ENCODE data around the gene HACD2.

Gene HACD2

GRCh38 chr3:123584988-123585937, at the start of gene HACD2:
Gene HACD2, minus strand, starts transcription at chr3:123585053. Its CDS starts 26 bp downstream, at chr3:123585027.
- Histone ChIP-seq H3K36me3 (ENCODE audit: control insufficient read depth, insufficient read depth, low read length) (no peaks in the 10 kb centered on the region), H3K9ac (ENCODE audit: low read length) (peak within 1 kb of the TSS; percentile 87)

GRCh38 chr3:123634149-123635051, 49.5 kb upstream of the HACD2 start:
- Histone ChIP-seq H3K27ac (ENCODE audit: low read depth, low read length) (no peak overlapping the region), H3K4me1 (ENCODE audit: control insufficient read depth, insufficient read depth, low read length) (peaks cover 46% of the 10 kb centered on the region), H3K36me3 (ENCODE audit: control insufficient read depth, insufficient read depth, low read length) (no peaks in the 10 kb centered on the region), H3K9ac (ENCODE audit: low read length) (no peak overlapping the region), H3K27me3 (ENCODE audit: control insufficient read depth, insufficient read depth, low read length) (no peaks in the 10 kb centered on the region), H3K4me3 (ENCODE audit: low read depth, low read length) (no peak overlapping the region), H3K9me3 (ENCODE audit: control insufficient read depth, insufficient read depth, low read depth, low read length) (no peaks in the 10 kb centered on the region)

More at GRCh38 chr3:123584988-123585937, at the start of gene HACD2:
- Histone ChIP-seq H3K27me3 (ENCODE audit: control insufficient read depth, insufficient read depth, low read length) (no peaks in the 10 kb centered on the region), H3K9me3 (ENCODE audit: control insufficient read depth, insufficient read depth, low read depth, low read length) (peaks cover 28% of the 10 kb centered on the region), H3K4me1 (ENCODE audit: control insufficient read depth, insufficient read depth, low read length) (no peaks in the 10 kb centered on the region; the same call in none of the 2 replicates), H3K4me3 (ENCODE audit: low read depth, low read length) (peak within 1 kb of the TSS; percentile 75), H3K27ac (ENCODE audit: low read depth, low read length) (peak within 1 kb of the TSS; percentile 92)

GRCh38 chr3:123633530-123633929, 48.7 kb upstream of the HACD2 start:
- H3K9ac ChIP-seq (ENCODE audit: low read length), result no peak overlapping the region
- no peaks in the 10 kb centered on the region for H3K9me3 ChIP-seq (ENCODE audit: control insufficient read depth, insufficient read depth, low read depth, low read length)
- peaks cover 46% of the 10 kb centered on the region for H3K4me1 ChIP-seq (ENCODE audit: control insufficient read depth, insufficient read depth, low read length)
- H3K27me3 ChIP-seq (ENCODE audit: control insufficient read depth, insufficient read depth, low read length), result no peaks in the 10 kb centered on the region
- no peak overlapping the region for H3K27ac ChIP-seq (ENCODE audit: low read depth, low read length)
- H3K36me3 ChIP-seq (ENCODE audit: control insufficient read depth, insufficient read depth, low read length), result no peaks in the 10 kb centered on the region
- H3K4me3 ChIP-seq (ENCODE audit: low read depth, low read length), result no peak overlapping the region

DNA sequence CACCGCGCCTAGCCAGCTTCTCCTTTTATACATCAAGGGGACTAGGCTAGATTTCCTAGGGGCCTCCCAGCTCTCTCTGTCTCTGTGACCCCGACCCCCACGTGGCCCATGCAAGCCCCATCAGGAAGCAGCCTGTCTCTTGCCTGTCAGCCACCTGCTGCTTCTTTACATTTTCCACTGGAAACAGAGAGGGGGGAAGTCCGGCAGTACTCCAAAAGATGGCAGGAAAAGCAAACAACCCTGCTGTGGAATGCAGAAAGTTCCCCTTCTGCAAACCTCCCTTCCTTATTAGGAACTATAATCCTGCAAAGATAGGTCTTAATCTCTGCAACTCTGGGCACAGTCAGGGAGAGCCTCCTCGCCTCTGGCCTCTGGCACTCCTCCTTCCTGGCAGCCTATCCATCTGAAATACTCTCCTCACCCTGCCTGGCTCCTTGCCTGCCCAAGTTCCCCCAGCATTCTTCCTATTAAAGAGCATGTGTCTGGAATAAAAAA, 47.4 kb upstream of the HACD2 start:
- no peaks in the 10 kb centered on the region for H3K9me3 ChIP-seq (ENCODE audit: control insufficient read depth, insufficient read depth, low read depth, low read length)
- no peaks in the 10 kb centered on the region for H3K27me3 ChIP-seq (ENCODE audit: control insufficient read depth, insufficient read depth, low read length)
- peaks cover 40% of the 10 kb centered on the region for H3K4me1 ChIP-seq (ENCODE audit: control insufficient read depth, insufficient read depth, low read length)
- H3K36me3 ChIP-seq (ENCODE audit: control insufficient read depth, insufficient read depth, low read length), result no peaks in the 10 kb centered on the region
- no peak overlapping the region for H3K4me3 ChIP-seq (ENCODE audit: low read depth, low read length)
- no peak overlapping the region for H3K27ac ChIP-seq (ENCODE audit: low read depth, low read length)
- H3K9ac ChIP-seq (ENCODE audit: low read length), result no peak overlapping the region

DNA sequence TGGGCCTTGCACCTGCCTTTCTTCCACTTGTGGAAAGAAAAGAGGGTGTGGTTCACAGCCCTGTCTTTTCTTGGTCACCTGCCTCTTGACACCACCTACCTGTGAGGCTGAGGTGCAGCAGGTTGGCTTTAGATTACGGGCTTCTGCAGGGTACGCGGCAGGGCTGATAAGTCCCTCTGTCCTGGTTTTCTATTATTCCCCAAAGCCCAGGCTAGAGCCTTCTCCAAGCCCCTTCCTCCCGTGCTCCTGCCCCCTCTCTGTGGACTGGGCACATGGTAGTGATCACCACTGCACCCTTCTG, 44.8 kb upstream of the HACD2 start:
- Histone ChIP-seq H3K4me3 (ENCODE audit: low read depth, low read length) (no peak overlapping the region), H3K9ac (ENCODE audit: low read length) (no peak overlapping the region), H3K4me1 (ENCODE audit: control insufficient read depth, insufficient read depth, low read length) (peaks cover 15% of the 10 kb centered on the region), H3K9me3 (ENCODE audit: control insufficient read depth, insufficient read depth, low read depth, low read length) (no peaks in the 10 kb centered on the region), H3K27me3 (ENCODE audit: control insufficient read depth, insufficient read depth, low read length) (no peaks in the 10 kb centered on the region), H3K36me3 (ENCODE audit: control insufficient read depth, insufficient read depth, low read length) (no peaks in the 10 kb centered on the region), H3K27ac (ENCODE audit: low read depth, low read length) (no peak overlapping the region)

- H3K27ac ChIP-seq (ENCODE audit: low read depth, low read length), result no peak overlapping the region
- no peaks in the 10 kb centered on the region for H3K36me3 ChIP-seq (ENCODE audit: control insufficient read depth, insufficient read depth, low read length)
These were observed 44.3 kb upstream of the HACD2 start for GRCh38 chr3:123628996-123629746.

GRCh38 chr3:123627673-123628670, 43.1 kb upstream of the HACD2 start:
- Histone ChIP-seq H3K36me3 (ENCODE audit: control insufficient read depth, insufficient read depth, low read length) (no peaks in the 10 kb centered on the region), H3K27me3 (ENCODE audit: control insufficient read depth, insufficient read depth, low read length) (no peaks in the 10 kb centered on the region), H3K4me1 (ENCODE audit: control insufficient read depth, insufficient read depth, low read length) (peaks cover 8% of the 10 kb centered on the region), H3K9ac (ENCODE audit: low read length) (no peak overlapping the region), H3K4me3 (ENCODE audit: low read depth, low read length) (no peak overlapping the region), H3K9me3 (ENCODE audit: control insufficient read depth, insufficient read depth, low read depth, low read length) (no peaks in the 10 kb centered on the region), H3K27ac (ENCODE audit: low read depth, low read length) (no peak overlapping the region)

More at GRCh38 chr3:123628996-123629746, 44.3 kb upstream of the HACD2 start:
- H3K4me3 ChIP-seq (ENCODE audit: low read depth, low read length), result no peak overlapping the region
- H3K9ac ChIP-seq (ENCODE audit: low read length), result no peak overlapping the region
- no peaks in the 10 kb centered on the region for H3K27me3 ChIP-seq (ENCODE audit: control insufficient read depth, insufficient read depth, low read length)
- peaks cover 10% of the 10 kb centered on the region for H3K4me1 ChIP-seq (ENCODE audit: control insufficient read depth, insufficient read depth, low read length)
- no peaks in the 10 kb centered on the region for H3K9me3 ChIP-seq (ENCODE audit: control insufficient read depth, insufficient read depth, low read depth, low read length)

GRCh38 chr3:123626881-123627280, 42.0 kb upstream of the HACD2 start:
- Histone ChIP-seq H3K27me3 (ENCODE audit: control insufficient read depth, insufficient read depth, low read length) (no peaks in the 10 kb centered on the region), H3K4me1 (ENCODE audit: control insufficient read depth, insufficient read depth, low read length) (no peaks in the 10 kb centered on the region), H3K27ac (ENCODE audit: low read depth, low read length) (no peak overlapping the region), H3K36me3 (ENCODE audit: control insufficient read depth, insufficient read depth, low read length) (no peaks in the 10 kb centered on the region), H3K9me3 (ENCODE audit: control insufficient read depth, insufficient read depth, low read depth, low read length) (no peaks in the 10 kb centered on the region), H3K9ac (ENCODE audit: low read length) (no peak overlapping the region), H3K4me3 (ENCODE audit: low read depth, low read length) (no peak overlapping the region)

DNA sequence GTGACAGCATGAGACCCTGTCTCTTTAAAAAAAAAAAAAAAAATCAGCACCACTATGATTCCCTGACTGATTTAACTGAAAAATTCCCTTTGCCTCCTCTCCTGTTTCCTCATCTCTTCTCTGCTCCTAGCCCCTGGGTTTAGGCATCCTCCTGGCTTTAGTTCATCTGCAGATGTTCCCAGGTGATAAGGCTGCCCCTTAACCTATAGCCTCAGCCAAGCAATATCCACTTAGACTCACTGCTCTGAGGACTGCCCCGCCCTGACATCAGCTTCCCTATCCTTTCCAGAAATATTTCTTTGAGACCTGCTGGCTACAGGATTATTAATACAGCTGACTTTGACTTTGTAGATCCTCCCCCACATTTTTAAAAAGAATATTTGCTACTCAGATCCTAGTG, 39.4 kb upstream of the HACD2 start:
- H3K9ac ChIP-seq (ENCODE audit: low read length), result no peak overlapping the region
- no peaks in the 10 kb centered on the region for H3K27me3 ChIP-seq (ENCODE audit: control insufficient read depth, insufficient read depth, low read length)
- H3K36me3 ChIP-seq (ENCODE audit: control insufficient read depth, insufficient read depth, low read length), result no peaks in the 10 kb centered on the region
- H3K4me3 ChIP-seq (ENCODE audit: low read depth, low read length), result no peak overlapping the region
- H3K9me3 ChIP-seq (ENCODE audit: control insufficient read depth, insufficient read depth, low read depth, low read length), result no peaks in the 10 kb centered on the region
- H3K4me1 ChIP-seq (ENCODE audit: control insufficient read depth, insufficient read depth, low read length), result peaks cover 7% of the 10 kb centered on the region
- H3K27ac ChIP-seq (ENCODE audit: low read depth, low read length), result no peak overlapping the region
